ENCODE data around the gene FBXW11. TPM values are rescaled to one million over a fixed set of nuclear protein-coding genes. Genes with fewer than 3 reads are reported as not detected.

FBXW11 gene
- total and polyA plus RNA-seq, 2 donors from 2014 or later = 16.0 to 44.4 TPM

DNA sequence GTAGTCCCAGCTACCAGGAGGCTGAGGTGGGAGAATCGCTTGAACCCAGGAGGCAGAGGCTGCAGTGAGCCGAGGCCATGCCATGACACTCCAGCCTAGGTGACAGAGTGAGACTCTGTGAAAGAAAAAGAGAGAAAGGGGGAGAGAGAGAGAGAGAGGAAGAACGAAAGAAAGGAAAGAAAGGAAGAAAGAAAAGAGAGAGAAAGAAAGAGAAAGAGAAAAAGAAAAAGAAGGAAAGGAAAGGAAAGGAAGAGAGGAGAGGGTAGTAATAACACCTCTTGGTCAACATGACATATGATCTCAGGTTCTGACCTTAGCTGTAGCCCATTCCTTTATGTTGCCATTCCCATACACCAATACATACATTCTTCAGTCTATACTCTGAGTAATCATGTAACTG lies 14.1 kb downstream of the FBXW11 start:
- DNase-seq (no peak), FAIRE-seq (no peak)
- Histone ChIP-seq H3K9ac (ENCODE audit: low read length in 3 of 3) (no peak overlapping the region), H3K9me3 (ENCODE audit: control insufficient read depth in 2 of 3, insufficient read depth in 1 of 3, low read length in 3 of 3) (no peaks in the 10 kb centered on the region), H3K27me3 (ENCODE audit: control insufficient read depth, insufficient read depth, low read length) (no peaks in the 10 kb centered on the region), H3K27ac (ENCODE audit: low read depth in 2 of 2, low read length in 2 of 2) (no peak overlapping the region), H3K4me1 (ENCODE audit: control insufficient read depth in 2 of 3, insufficient read depth in 2 of 3, low read depth in 1 of 3, low read length in 3 of 3) (peaks cover 0 to 8% (median 8%) of the 10 kb centered on the region in 3 donors), H3K4me3 (ENCODE audit: low read length in 3 of 3) (no peak overlapping the region), H3K36me3 (ENCODE audit: control insufficient read depth in 2 of 3, insufficient read depth in 3 of 3, low read length in 3 of 3) (no peaks in the 10 kb centered on the region)
- intact Hi-C loops (cut with DNase I) = no loop called here
- TF ChIP-seq, protein P1, sequence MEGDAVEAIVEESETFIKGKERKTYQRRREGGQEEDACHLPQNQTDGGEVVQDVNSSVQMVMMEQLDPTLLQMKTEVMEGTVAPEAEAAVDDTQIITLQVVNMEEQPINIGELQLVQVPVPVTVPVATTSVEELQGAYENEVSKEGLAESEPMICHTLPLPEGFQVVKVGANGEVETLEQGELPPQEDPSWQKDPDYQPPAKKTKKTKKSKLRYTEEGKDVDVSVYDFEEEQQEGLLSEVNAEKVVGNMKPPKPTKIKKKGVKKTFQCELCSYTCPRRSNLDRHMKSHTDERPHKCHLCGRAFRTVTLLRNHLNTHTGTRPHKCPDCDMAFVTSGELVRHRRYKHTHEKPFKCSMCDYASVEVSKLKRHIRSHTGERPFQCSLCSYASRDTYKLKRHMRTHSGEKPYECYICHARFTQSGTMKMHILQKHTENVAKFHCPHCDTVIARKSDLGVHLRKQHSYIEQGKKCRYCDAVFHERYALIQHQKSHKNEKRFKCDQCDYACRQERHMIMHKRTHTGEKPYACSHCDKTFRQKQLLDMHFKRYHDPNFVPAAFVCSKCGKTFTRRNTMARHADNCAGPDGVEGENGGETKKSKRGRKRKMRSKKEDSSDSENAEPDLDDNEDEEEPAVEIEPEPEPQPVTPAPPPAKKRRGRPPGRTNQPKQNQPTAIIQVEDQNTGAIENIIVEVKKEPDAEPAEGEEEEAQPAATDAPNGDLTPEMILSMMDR (IDR thresholded peaks at IDR 0.05; ENCODE audit: borderline replicate concordance, extremely low read depth, insufficient read depth) = no peak

DNA sequence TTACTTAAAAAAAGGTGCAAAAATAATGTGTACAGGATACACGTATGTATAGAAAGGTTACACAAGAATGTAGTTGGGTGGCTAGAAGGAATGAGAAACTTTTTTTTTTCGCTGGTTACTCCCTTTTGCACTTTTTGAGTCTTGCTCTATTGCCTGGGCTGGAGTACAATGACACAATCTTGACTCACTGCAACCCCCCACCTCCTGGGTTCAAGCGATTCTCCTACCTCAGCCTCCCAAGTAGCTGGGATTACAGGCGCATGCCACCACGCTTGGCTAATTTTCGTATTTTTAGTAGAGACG lies 15.8 kb downstream of the FBXW11 start:
- FAIRE-seq (no peak), DNase-seq (no peak)
- Histone ChIP-seq H3K9me3 (ENCODE audit: control insufficient read depth in 2 of 3, insufficient read depth in 1 of 3, low read length in 3 of 3) (no peaks in the 10 kb centered on the region), H3K36me3 (ENCODE audit: control insufficient read depth in 2 of 3, insufficient read depth in 3 of 3, low read length in 3 of 3) (no peaks in the 10 kb centered on the region), H3K4me1 (ENCODE audit: control insufficient read depth in 2 of 3, insufficient read depth in 2 of 3, low read depth in 1 of 3, low read length in 3 of 3) (peaks cover 0 to 5% (median 0%) of the 10 kb centered on the region in 3 donors), H3K9ac (ENCODE audit: low read length in 3 of 3) (no peak overlapping the region), H3K27ac (ENCODE audit: low read depth in 2 of 2, low read length in 2 of 2) (no peak overlapping the region), H3K27me3 (ENCODE audit: control insufficient read depth, insufficient read depth, low read length) (no peaks in the 10 kb centered on the region), H3K4me3 (ENCODE audit: low read length in 3 of 3) (no peak overlapping the region)
- TF ChIP-seq, protein P1 (IDR thresholded peaks at IDR 0.05; ENCODE audit: borderline replicate concordance, extremely low read depth, insufficient read depth) = no peak
- intact Hi-C loops (cut with DNase I) = no loop called here

DNA sequence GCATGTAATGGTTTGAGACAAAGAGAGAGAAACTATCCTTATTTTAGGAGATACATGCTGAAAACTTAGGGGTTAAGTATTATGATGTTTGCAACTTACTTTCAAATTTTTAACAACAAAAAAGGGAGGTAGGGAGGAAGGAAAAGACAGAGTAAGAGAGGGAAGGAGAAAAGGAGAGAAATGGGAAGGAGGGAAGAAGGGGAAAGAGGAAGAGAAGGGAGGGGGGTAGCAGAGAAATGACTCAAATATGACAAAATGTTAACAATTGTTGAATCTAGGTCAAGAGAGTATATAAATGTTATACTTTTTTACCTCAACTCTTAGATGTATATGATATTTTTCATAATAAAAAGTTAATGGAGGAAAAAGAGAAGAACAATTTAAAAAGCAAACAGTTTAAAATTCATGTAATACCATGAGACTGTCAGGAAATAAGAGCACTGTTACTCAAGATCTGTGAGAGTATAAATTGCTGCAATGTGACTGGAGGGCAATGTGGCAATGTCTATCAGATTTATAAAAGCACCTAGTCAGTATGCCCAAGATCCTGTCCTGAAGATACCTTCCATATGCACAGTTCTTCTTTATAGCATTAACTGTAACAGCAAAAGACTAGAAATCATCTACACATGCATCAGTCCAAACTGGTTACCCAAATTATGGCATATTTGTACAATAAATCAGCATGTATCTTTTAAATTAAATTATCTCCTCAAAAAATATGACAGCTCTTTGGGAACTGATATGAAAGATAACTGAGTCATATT lies 16.3 kb downstream of the FBXW11 start:
- FAIRE-seq (no peak), DNase-seq (no peak)
- intact Hi-C loops (cut with DNase I) = no loop called here
- Histone ChIP-seq H3K27ac (ENCODE audit: low read depth in 2 of 2, low read length in 2 of 2) (no peak overlapping the region), H3K9me3 (ENCODE audit: control insufficient read depth in 2 of 3, insufficient read depth in 1 of 3, low read length in 3 of 3) (no peaks in the 10 kb centered on the region), H3K4me3 (ENCODE audit: low read length in 3 of 3) (no peak overlapping the region), H3K9ac (ENCODE audit: low read length in 3 of 3) (no peak overlapping the region), H3K4me1 (ENCODE audit: control insufficient read depth in 2 of 3, insufficient read depth in 2 of 3, low read depth in 1 of 3, low read length in 3 of 3) (peaks cover 0 to 5% (median 0%) of the 10 kb centered on the region in 3 donors), H3K36me3 (ENCODE audit: control insufficient read depth in 2 of 3, insufficient read depth in 3 of 3, low read length in 3 of 3) (no peaks in the 10 kb centered on the region), H3K27me3 (ENCODE audit: control insufficient read depth, insufficient read depth, low read length) (no peaks in the 10 kb centered on the region)
- TF ChIP-seq, protein P1 (IDR thresholded peaks at IDR 0.05; ENCODE audit: borderline replicate concordance, extremely low read depth, insufficient read depth) = no peak

DNA sequence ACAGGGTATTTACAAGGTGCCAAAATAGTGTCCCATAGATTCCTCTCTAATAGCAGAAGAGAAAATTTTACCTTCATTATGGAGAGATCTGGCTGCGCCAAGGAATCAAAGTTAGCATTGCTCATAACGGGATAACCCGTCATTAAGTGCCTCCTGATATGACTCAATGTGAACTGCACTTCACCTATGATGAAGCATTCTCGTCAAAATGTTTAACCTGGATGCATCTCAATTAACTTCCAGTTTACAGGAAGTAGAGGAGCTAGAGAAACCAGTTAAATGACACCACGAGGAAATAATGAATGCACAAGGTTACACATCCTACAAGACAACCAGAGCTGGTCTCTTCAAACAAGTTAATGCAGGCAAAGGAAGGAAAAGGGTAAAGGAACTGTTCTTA lies 17.2 kb downstream of the FBXW11 start:
- Histone ChIP-seq H3K4me3 (ENCODE audit: low read length in 3 of 3) (no peak overlapping the region), H3K4me1 (ENCODE audit: control insufficient read depth in 2 of 3, insufficient read depth in 2 of 3, low read depth in 1 of 3, low read length in 3 of 3) (peaks cover 0 to 5% (median 0%) of the 10 kb centered on the region in 3 donors), H3K27ac (ENCODE audit: low read depth in 2 of 2, low read length in 2 of 2) (no peak overlapping the region), H3K9ac (ENCODE audit: low read length in 3 of 3) (no peak overlapping the region), H3K9me3 (ENCODE audit: control insufficient read depth in 2 of 3, insufficient read depth in 1 of 3, low read length in 3 of 3) (no peaks in the 10 kb centered on the region), H3K36me3 (ENCODE audit: control insufficient read depth in 2 of 3, insufficient read depth in 3 of 3, low read length in 3 of 3) (no peaks in the 10 kb centered on the region), H3K27me3 (ENCODE audit: control insufficient read depth, insufficient read depth, low read length) (no peaks in the 10 kb centered on the region)
- FAIRE-seq (no peak), DNase-seq (no peak)
- intact Hi-C loops (cut with DNase I) = no loop called here
- TF ChIP-seq, protein P1 (IDR thresholded peaks at IDR 0.05; ENCODE audit: borderline replicate concordance, extremely low read depth, insufficient read depth) = no peak
